GM12878 (cell line): ENCODE measurements around the gene CDSN. TPM values are rescaled to one million over a fixed set of nuclear protein-coding genes. Genes with fewer than 3 reads are reported as not detected.

Source experiments
- ATAC-seq: fragments of 200-7000 bp; cut with Tn5 transposase; 3 replicates; pipeline ENCODE4 v1.9.1; 2020; ENCODE audit warnings: mild to moderate bottlenecking, moderate library complexity
- BruUV-seq: library from RNA; stranded (reverse); fragments of 400-500 nt; replicated peaks from 2 replicates; lab custom pipeline; 2021; lab: Mats Ljungman, UMichigan
- CTCF ChIA-PET: fragments of 300-600 bp; sonication (Branson Sonifier 250); formaldehyde crosslinking; extraction: SDS; loops from one replicate; lab custom pipeline; 2021; ENCODE audit warnings: inconsistent platforms; lab: Yijun Ruan, JAX
- POLR2A ChIA-PET: fragments of 350-600 bp; formaldehyde crosslinking; extraction: SDS; loops from one replicate; lab custom pipeline; 2021; ENCODE audit warnings: inconsistent platforms; lab: Charles Lee
- RAD21 ChIA-PET: fragments of 300-600 bp; sonication (Branson Sonifier 250); formaldehyde crosslinking; loops from one replicate; lab custom pipeline; 2023; ENCODE audit warnings: antibody characterized with exemption; ENCODE audit not compliant: unreplicated experiment; lab: Charles Lee
- SMC1A ChIA-PET: fragments of 300-600 bp; sonication (Branson Sonifier 250); formaldehyde crosslinking; loops from one replicate; lab custom pipeline; 2023; ENCODE audit not compliant: unreplicated experiment, uncharacterized antibody; lab: Charles Lee
- DNase-seq: peaks from one replicate; pipeline ENCODE4 v3.0.0-alpha.2; 2011; ENCODE audit warnings: low read depth, low spot score
- FAIRE-seq: peaks from 3 replicates; lab custom pipeline; 2011; peaks lifted over from hg19 to GRCh38; lab: Jason Lieb, UNC
- H2AFZ ChIP-seq: 2 replicates; pipeline ENCODE4 v1.6.0; 2011; ENCODE audit warnings: low read depth, low read length, control low read depth; ENCODE audit not compliant: control insufficient read depth
- H3K27ac ChIP-seq: 2 replicates; pipeline ENCODE4 v1.5.1; 2011; ENCODE audit warnings: control low read depth; ENCODE audit not compliant: control insufficient read depth, insufficient read depth
- H3K27me3 ChIP-seq, 2 experiments: replicated peaks in 1 of 2; 2 replicates each; pipeline versions ENCODE4 v1.6.0 to v1.6.1; 2011; ENCODE audit warnings: low read length in 1 of 2; ENCODE audit not compliant: control insufficient read depth in 2 of 2, insufficient read depth in 2 of 2
- H3K36me3 ChIP-seq, 2 experiments: 2 replicates each; pipeline ENCODE4 v1.5.1; 2011; ENCODE audit warnings: low read length in 1 of 2; ENCODE audit not compliant: control insufficient read depth in 2 of 2, insufficient read depth in 2 of 2
- H3K4me1 ChIP-seq: 2 replicates; pipeline ENCODE4 v1.6.1; 2011; ENCODE audit warnings: mild to moderate bottlenecking, low read length, moderate library complexity, mixed read lengths; ENCODE audit not compliant: control insufficient read depth, insufficient read depth
- H3K4me2 ChIP-seq: 2 replicates; pipeline ENCODE4 v1.6.0; 2011; ENCODE audit warnings: control low read depth; ENCODE audit not compliant: control insufficient read depth, insufficient read depth
- H3K4me3 ChIP-seq: fragments of 200-600 bp; sonication (generic); 2 replicates; pipeline ENCODE4 v1.5.1; 2016
- H3K79me2 ChIP-seq: 2 replicates; pipeline ENCODE4 v1.6.0; 2011; ENCODE audit warnings: low read length; ENCODE audit not compliant: control insufficient read depth, insufficient read depth
- H3K9ac ChIP-seq: 2 replicates; pipeline ENCODE4 v1.8.0; 2011; ENCODE audit warnings: low read length, control low read depth, mixed read lengths; ENCODE audit not compliant: control insufficient read depth, insufficient read depth
- H3K9me3 ChIP-seq: replicated peaks from 3 replicates; pipeline ENCODE4 v1.5.1; 2011; ENCODE audit warnings: mild to moderate bottlenecking, low read length; ENCODE audit not compliant: control insufficient read depth, insufficient read depth
- H4K20me1 ChIP-seq: 2 replicates; pipeline ENCODE4 v1.6.0; 2011; ENCODE audit not compliant: control insufficient read depth, insufficient read depth
- ATF7 ChIP-seq: fragments of 450-650 bp; IDR thresholded peaks from 2 replicates; pipeline ENCODE4 v1.6.1; 2016; ENCODE audit warnings: low read depth, mild to moderate bottlenecking
- CEBPB ChIP-seq, 2 experiments: fragments of 150-350 bp in 1 of 2; IDR thresholded peaks; 2 replicates each; pipeline ENCODE4 v1.6.1; 2012 to 2014; ENCODE audit warnings: low read depth in 2 of 2, low read length in 2 of 2, borderline replicate concordance in 1 of 2, inconsistent platforms in 1 of 2
- EGR1 ChIP-seq, 2 experiments: IDR thresholded peaks; 1 replicate in 1 of 2; 2 replicates in 1 of 2; pipeline ENCODE4 v1.6.1; 2011 to 2012; ENCODE audit warnings: low read depth in 2 of 2, low read length in 2 of 2, borderline replicate concordance in 1 of 2, mild to moderate bottlenecking in 1 of 2, moderate library complexity in 1 of 2
- ETV6 ChIP-seq, 2 experiments: fragments of 450-650 bp in 1 of 2; IDR thresholded peaks in 1 of 2; conservative IDR thresholded peaks in 1 of 2; 2 replicates each; pipeline ENCODE4 v1.6.1; 2014; ENCODE audit warnings: antibody characterized with exemption in 1 of 2, borderline replicate concordance in 1 of 2, low read depth in 1 of 2, mild to moderate bottlenecking in 1 of 2, moderate library complexity in 1 of 2
- EZH2 ChIP-seq: IDR thresholded peaks from 2 replicates; pipeline ENCODE4 v1.6.1; 2012; ENCODE audit warnings: low read depth, mild to moderate bottlenecking, control low read depth, inconsistent platforms, low read length, borderline replicate concordance; ENCODE audit not compliant: control insufficient read depth
- HDGF ChIP-seq: fragments of 450-650 bp; IDR thresholded peaks from 2 replicates; pipeline ENCODE4 v1.6.1; 2016; ENCODE audit warnings: antibody characterized with exemption
- IKZF1 ChIP-seq: fragments of 450-650 bp; conservative IDR thresholded peaks from 2 replicates; pipeline ENCODE4 v1.6.1; 2017; ENCODE audit warnings: antibody characterized with exemption, mild to moderate bottlenecking
- PAX5 ChIP-seq: IDR thresholded peaks from 2 replicates; pipeline ENCODE4 v1.6.1; 2011; ENCODE audit warnings: low read depth, low read length, borderline replicate concordance
- SP1 ChIP-seq: IDR thresholded peaks from one replicate; pipeline ENCODE4 v1.6.1; 2011; ENCODE audit warnings: low read depth, low read length
- TAF1 ChIP-seq: IDR thresholded peaks from 2 replicates; pipeline ENCODE4 v1.6.1; 2011; ENCODE audit warnings: mild to moderate bottlenecking, low read depth, low read length, borderline replicate concordance
- TARDBP ChIP-seq: IDR thresholded peaks from 2 replicates; pipeline ENCODE4 v1.6.1; 2016; ENCODE audit warnings: borderline replicate concordance
- ZNF622 ChIP-seq: fragments of 450-650 bp; IDR thresholded peaks from 2 replicates; pipeline ENCODE4 v1.6.1; 2017; ENCODE audit warnings: mild to moderate bottlenecking, inconsistent platforms
- WGBS: methylation state at CpG from one replicate; pipeline ENCODE4 v1.1.6; 2016; ENCODE audit warnings: low lambda C conversion rate; ENCODE audit not compliant: insufficient replicate concordance, insufficient coverage; ENCODE audit errors: missing lambda C conversion rate; 5-methylcytosine and 5-hydroxymethylcytosine counted together
- in situ Hi-C: fragments of 300-500 bp; cut with MboI; formaldehyde crosslinking; loops from 9 replicates; pipeline ENCODE4 v1.14.3; 2018; ENCODE audit warnings: mixed read lengths
- intact Hi-C: fragments of 100-400 bp; cut with micrococcal nuclease; formaldehyde crosslinking; loops from one replicate; pipeline ENCODE4 v1.14.2; 2022; ENCODE audit not compliant: unreplicated experiment
- polyA plus RNA-seq, 11 experiments: library from polyadenylated mRNA; depleted of rRNA in 4 of 11; unstranded in 6 of 11; stranded (reverse) in 5 of 11; fragments of >200 nt; fragmentation: Nextera tagmentation in 4 of 11; fragmentation: Illumina TruSeq in 1 of 11; extraction: Ambion mirVana in 4 of 11; extraction: Trizol in 1 of 11; gene quantifications; 1 replicate in 1 of 11; 2 replicates in 10 of 11; pipeline versions ENCODE4 v1.2.1 to v1.2.3, GENCODE V29; 2011 to 2016; ENCODE audit warnings: inconsistent platforms in 2 of 11, missing spikeins in 2 of 11, low read depth in 1 of 11
- total RNA-seq, 4 experiments: library from RNA; depleted of rRNA in 3 of 4; stranded (reverse); fragments of >200 nt in 3 of 4; fragmentation: Illumina TruSeq in 1 of 4; extraction: Trizol in 1 of 4; gene quantifications; 2 replicates each; pipeline versions ENCODE4 v1.2.1 to v1.2.3, GENCODE V29; 2013 to 2021
- TF ChIP-seq, protein P1 (sequence below): fragments of 450-650 bp; IDR thresholded peaks from 2 replicates; pipeline ENCODE4 v1.6.1; 2017; ENCODE audit warnings: mild to moderate bottlenecking, moderate library complexity
- TF ChIP-seq, protein P2 (sequence below): IDR thresholded peaks from 2 replicates; pipeline ENCODE4 v1.6.1; 2012; ENCODE audit warnings: low read depth, low read length, improper control_type of control experiment
- TF ChIP-seq, protein P3 (sequence below): fragments of 450-650 bp; IDR thresholded peaks from 2 replicates; pipeline ENCODE4 v1.6.1; 2018; ENCODE audit warnings: borderline replicate concordance, mild to moderate bottlenecking; ENCODE audit not compliant: partially characterized antibody
- TF ChIP-seq, protein P4 (sequence below): IDR thresholded peaks from 2 replicates; pipeline ENCODE4 v1.6.1; 2012; ENCODE audit warnings: low read depth, low read length, improper control_type of control experiment

The CDSN gene
- total and polyA plus RNA-seq, 10 of the 15 experiments (the other 5 are each of a cell fraction or from before 2014, with no cell fraction given) = 0.01 TPM; not detected in 9

DNA sequence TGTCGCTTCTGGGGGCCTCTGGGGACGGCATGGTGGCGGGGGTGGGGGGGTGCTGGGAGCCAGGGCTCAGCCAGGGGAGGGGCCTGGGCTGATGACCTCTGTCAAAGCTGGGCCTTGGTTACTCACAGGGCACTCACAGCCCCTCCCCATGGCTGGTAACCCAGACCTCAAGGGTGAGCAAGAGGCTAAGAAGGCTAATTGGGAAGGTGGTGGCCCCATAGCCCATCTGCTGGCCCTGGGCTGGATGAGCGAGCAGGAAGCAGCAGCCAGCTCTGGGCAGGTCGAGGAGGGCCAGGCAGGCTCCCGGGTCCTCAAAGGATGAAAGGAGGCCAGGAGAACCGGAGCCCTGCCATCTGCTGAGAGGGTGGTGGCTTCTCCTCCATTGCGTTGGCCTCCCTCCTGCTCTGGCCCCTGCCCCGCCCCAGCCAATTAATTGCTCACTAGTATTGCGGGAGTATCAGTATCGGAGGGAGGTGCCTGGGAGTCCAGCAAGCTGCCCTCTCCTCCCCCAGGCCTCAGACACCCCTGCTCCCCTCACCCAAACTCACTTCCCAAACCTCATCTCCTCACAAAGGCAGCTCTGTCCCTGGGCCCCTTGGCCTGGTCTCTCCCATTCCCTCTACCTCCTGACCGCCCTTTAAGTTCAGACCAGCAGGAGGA lies 1.0 kb upstream of the CDSN start:
- ChIA-PET CTCF (interaction anchor here (0.8 kb wide), 1 partner anchor 34 kb away, joined by 4 read pairs; no protein-coding TSS in a partner anchor), POLR2A (no interaction called here), RAD21 (no interaction called here), SMC1A (no interaction called here)
- H3K27me3 ChIP-seq = peaks cover 3% of the 10 kb centered on the region in 2 experiments; a peak in 3 of 4 replicates
- H3K4me1 ChIP-seq = no peaks in the 10 kb centered on the region
- no peaks in the 10 kb centered on the region for H3K36me3 ChIP-seq
- BruUV-seq = no TSS peak
- in situ Hi-C loops (no loop called here), intact Hi-C loops (no loop called here)
- no peaks in the 10 kb centered on the region for H4K20me1 ChIP-seq
- no peaks in the 10 kb centered on the region for H3K9me3 ChIP-seq
- H3K4me2 ChIP-seq = no peak overlapping the region
- H3K27ac ChIP-seq = no peak overlapping the region
- no peak overlapping the region for H3K4me3 ChIP-seq
- ATAC-seq = no peak
- no peaks in the 10 kb centered on the region for H3K79me2 ChIP-seq
- no peak overlapping the region for H2AFZ ChIP-seq
- no peak overlapping the region for H3K9ac ChIP-seq
- DNase-seq = no peak
- FAIRE-seq = no peak
- WGBS = 25% methylated on average over 11 of the region's 12 CpGs
- TF ChIP-seq ZNF622 (no peak), IKZF1 (no peak), CEBPB (IDR thresholded peaks at IDR 0.05; ENCODE audit: borderline replicate concordance in 1 of 2, low read depth in 2 of 2, low read length in 2 of 2) (no peak), TAF1 (no peak), SP1 (no peak), PAX5 (no peak), ETV6 (conservative IDR thresholded peaks at IDR 0.05 in 1 of 2, IDR thresholded peaks at IDR 0.05 in 1 of 2; ENCODE audit: borderline replicate concordance in 1 of 2, low read depth in 1 of 2) (no peak), EZH2 (no peak), TARDBP (no peak), HDGF (no peak), EGR1 (IDR thresholded peaks at IDR 0.05; ENCODE audit: borderline replicate concordance in 1 of 2, low read depth in 2 of 2, low read length in 2 of 2) (no peak), ATF7 (no peak)
- TF ChIP-seq, protein P1, sequence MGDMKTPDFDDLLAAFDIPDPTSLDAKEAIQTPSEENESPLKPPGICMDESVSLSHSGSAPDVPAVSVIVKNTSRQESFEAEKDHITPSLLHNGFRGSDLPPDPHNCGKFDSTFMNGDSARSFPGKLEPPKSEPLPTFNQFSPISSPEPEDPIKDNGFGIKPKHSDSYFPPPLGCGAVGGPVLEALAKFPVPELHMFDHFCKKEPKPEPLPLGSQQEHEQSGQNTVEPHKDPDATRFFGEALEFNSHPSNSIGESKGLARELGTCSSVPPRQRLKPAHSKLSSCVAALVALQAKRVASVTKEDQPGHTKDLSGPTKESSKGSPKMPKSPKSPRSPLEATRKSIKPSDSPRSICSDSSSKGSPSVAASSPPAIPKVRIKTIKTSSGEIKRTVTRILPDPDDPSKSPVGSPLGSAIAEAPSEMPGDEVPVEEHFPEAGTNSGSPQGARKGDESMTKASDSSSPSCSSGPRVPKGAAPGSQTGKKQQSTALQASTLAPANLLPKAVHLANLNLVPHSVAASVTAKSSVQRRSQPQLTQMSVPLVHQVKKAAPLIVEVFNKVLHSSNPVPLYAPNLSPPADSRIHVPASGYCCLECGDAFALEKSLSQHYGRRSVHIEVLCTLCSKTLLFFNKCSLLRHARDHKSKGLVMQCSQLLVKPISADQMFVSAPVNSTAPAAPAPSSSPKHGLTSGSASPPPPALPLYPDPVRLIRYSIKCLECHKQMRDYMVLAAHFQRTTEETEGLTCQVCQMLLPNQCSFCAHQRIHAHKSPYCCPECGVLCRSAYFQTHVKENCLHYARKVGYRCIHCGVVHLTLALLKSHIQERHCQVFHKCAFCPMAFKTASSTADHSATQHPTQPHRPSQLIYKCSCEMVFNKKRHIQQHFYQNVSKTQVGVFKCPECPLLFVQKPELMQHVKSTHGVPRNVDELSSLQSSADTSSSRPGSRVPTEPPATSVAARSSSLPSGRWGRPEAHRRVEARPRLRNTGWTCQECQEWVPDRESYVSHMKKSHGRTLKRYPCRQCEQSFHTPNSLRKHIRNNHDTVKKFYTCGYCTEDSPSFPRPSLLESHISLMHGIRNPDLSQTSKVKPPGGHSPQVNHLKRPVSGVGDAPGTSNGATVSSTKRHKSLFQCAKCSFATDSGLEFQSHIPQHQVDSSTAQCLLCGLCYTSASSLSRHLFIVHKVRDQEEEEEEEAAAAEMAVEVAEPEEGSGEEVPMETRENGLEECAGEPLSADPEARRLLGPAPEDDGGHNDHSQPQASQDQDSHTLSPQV = no peak
- TF ChIP-seq, protein P2, sequence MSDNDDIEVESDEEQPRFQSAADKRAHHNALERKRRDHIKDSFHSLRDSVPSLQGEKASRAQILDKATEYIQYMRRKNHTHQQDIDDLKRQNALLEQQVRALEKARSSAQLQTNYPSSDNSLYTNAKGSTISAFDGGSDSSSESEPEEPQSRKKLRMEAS = no peak
- TF ChIP-seq, protein P3, sequence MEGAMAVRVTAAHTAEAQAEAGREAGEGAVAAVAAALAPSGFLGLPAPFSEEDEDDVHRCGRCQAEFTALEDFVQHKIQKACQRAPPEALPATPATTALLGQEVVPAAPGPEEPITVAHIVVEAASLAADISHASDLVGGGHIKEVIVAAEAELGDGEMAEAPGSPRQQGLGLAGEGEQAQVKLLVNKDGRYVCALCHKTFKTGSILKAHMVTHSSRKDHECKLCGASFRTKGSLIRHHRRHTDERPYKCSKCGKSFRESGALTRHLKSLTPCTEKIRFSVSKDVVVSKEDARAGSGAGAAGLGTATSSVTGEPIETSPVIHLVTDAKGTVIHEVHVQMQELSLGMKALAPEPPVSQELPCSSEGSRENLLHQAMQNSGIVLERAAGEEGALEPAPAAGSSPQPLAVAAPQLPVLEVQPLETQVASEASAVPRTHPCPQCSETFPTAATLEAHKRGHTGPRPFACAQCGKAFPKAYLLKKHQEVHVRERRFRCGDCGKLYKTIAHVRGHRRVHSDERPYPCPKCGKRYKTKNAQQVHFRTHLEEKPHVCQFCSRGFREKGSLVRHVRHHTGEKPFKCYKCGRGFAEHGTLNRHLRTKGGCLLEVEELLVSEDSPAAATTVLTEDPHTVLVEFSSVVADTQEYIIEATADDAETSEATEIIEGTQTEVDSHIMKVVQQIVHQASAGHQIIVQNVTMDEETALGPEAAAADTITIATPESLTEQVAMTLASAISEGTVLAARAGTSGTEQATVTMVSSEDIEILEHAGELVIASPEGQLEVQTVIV = no peak
- TF ChIP-seq, protein P4, sequence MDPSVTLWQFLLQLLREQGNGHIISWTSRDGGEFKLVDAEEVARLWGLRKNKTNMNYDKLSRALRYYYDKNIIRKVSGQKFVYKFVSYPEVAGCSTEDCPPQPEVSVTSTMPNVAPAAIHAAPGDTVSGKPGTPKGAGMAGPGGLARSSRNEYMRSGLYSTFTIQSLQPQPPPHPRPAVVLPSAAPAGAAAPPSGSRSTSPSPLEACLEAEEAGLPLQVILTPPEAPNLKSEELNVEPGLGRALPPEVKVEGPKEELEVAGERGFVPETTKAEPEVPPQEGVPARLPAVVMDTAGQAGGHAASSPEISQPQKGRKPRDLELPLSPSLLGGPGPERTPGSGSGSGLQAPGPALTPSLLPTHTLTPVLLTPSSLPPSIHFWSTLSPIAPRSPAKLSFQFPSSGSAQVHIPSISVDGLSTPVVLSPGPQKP = no peak
